Testis (tissue), 2 donors: ENCODE data around the gene FAM83C.

ENCODE experiments used
- POLR2A ChIP-seq: fragments of 450-650 bp; IDR thresholded peaks from one replicate; pipeline ENCODE4 v1.6.1; 2017; ENCODE audit warnings: antibody characterized with exemption, mild to moderate bottlenecking, moderate library complexity
- TF ChIP-seq, protein P1 (sequence below), 3 experiments: fragments of 450-650 bp in 2 of 3; fragments of 200-600 bp in 1 of 3; sonication (generic) in 1 of 3; IDR thresholded peaks; one replicate each; pipeline ENCODE4 v1.5.1; 2016 to 2019; ENCODE audit warnings: antibody characterized with exemption in 3 of 3, mild to moderate bottlenecking in 2 of 3, moderate library complexity in 1 of 3

- TF ChIP-seq, protein P1, sequence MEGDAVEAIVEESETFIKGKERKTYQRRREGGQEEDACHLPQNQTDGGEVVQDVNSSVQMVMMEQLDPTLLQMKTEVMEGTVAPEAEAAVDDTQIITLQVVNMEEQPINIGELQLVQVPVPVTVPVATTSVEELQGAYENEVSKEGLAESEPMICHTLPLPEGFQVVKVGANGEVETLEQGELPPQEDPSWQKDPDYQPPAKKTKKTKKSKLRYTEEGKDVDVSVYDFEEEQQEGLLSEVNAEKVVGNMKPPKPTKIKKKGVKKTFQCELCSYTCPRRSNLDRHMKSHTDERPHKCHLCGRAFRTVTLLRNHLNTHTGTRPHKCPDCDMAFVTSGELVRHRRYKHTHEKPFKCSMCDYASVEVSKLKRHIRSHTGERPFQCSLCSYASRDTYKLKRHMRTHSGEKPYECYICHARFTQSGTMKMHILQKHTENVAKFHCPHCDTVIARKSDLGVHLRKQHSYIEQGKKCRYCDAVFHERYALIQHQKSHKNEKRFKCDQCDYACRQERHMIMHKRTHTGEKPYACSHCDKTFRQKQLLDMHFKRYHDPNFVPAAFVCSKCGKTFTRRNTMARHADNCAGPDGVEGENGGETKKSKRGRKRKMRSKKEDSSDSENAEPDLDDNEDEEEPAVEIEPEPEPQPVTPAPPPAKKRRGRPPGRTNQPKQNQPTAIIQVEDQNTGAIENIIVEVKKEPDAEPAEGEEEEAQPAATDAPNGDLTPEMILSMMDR (IDR thresholded peaks at IDR 0.05) = no peak
- no peak for TF ChIP-seq POLR2A
Measured at GRCh38 chr20:35318502-35319157, 26.4 kb upstream of the FAM83C start.
